ENCODE data around the gene MATR3.

GRCh38 chr5:139267481-139267880 lies 26.1 kb upstream of the MATR3 start:
- TF ChIP-seq GATA2 (IDR thresholded peaks at IDR 0.05; ENCODE audit: low read depth, low read length) (no peak), GATA3 (IDR thresholded peaks at IDR 0.05; ENCODE audit: low read depth, low read length) (no peak)
